Stimulated activated CD4-positive, alpha-beta T cell treated with anti-CD3 and anti-CD28 coated beads, Interleukin-1b, Interleukin-23, amount 100 ng/mL, for 24 hours (primary cell): ENCODE measurements around the gene BMP8B.

Experiments used
- DNase-seq, 4 experiments: peaks; one replicate each; pipeline ENCODE4 v3.0.0-alpha.2; 2020; ENCODE audit warnings: low read depth in 4 of 4, low spot score in 1 of 4

Gene BMP8B

GRCh38 chr1:39727932-39728317 lies 60.7 kb downstream of the BMP8B start:
- no peak for DNase-seq

- DNase-seq, result no peak
Observed at GRCh38 chr1:39727221-39727931, 61.3 kb downstream of the BMP8B start.

GRCh38 chr1:39726600-39726999 lies 62.1 kb downstream of the BMP8B start:
- no peak for DNase-seq

- DNase-seq, result no peak
Observed at GRCh38 chr1:39722495-39722894, 66.2 kb downstream of the BMP8B start.

- DNase-seq, result no peak
Observed at GRCh38 chr1:39721664-39722063, 67.0 kb downstream of the BMP8B start.

GRCh38 chr1:39720094-39720999 lies 68.3 kb downstream of the BMP8B start:
- DNase-seq, result no peak

- no peak for DNase-seq
Observed at GRCh38 chr1:39717809-39718208, 70.9 kb downstream of the BMP8B start.

GRCh38 chr1:39713557-39713956 lies 75.1 kb downstream of the BMP8B start:
- no peak for DNase-seq

- no peak for DNase-seq
Observed at GRCh38 chr1:39711966-39712340, 76.7 kb downstream of the BMP8B start.

GRCh38 chr1:39711104-39711965 lies 77.3 kb downstream of the BMP8B start:
- DNase-seq, result no peak

- DNase-seq, result no peak
Observed at GRCh38 chr1:39707506-39707905, 81.2 kb downstream of the BMP8B start.
